Mucosa of descending colon (tissue), 3 donors: ENCODE results near the gene OAS2. TPM values are rescaled to one million over a fixed set of nuclear protein-coding genes. Genes with fewer than 3 reads are reported as not detected.

ENCODE experiments used
- ATAC-seq: fragments of 200-7000 bp; cut with Tn5 transposase; one replicate; pipeline ENCODE4 v1.9.1; 2020; ENCODE audit warnings: mild to moderate bottlenecking, moderate library complexity
- DNase-seq, 3 donors: peaks; one replicate each; pipeline ENCODE4 v3.0.0-alpha.2; 2020
- H3K36me3 ChIP-seq: fragments of 200-600 bp; one replicate; pipeline ENCODE4 v1.8.0; 2021; ENCODE audit warnings: low read depth, mild to moderate bottlenecking
- H3K4me1 ChIP-seq: fragments of 200-600 bp; one replicate; pipeline ENCODE4 v1.8.0; 2021; ENCODE audit warnings: low read depth, mild to moderate bottlenecking
- H3K4me3 ChIP-seq: fragments of 200-600 bp; one replicate; pipeline ENCODE4 v1.8.0; 2021; ENCODE audit warnings: mild to moderate bottlenecking
- H3K9me3 ChIP-seq: fragments of 200-600 bp; one replicate; pipeline ENCODE4 v1.8.0; 2021; ENCODE audit warnings: mild to moderate bottlenecking
- intact Hi-C, 2 donors: fragments of 100-400 bp; cut with DNase I in 1 of 2; cut with micrococcal nuclease in 1 of 2; formaldehyde crosslinking; loops; one replicate each; pipeline versions ENCODE4 v1.11.0 to v1.11.1; 2022; cut with DNase I, micrococcal nuclease
- total RNA-seq, 3 donors: library from RNA; stranded (reverse); fragmentation: NEBNext Ultra II Directional in 2 of 3; extraction: Animal tissue kit (Norgen Biotek cat#: 25700) in 2 of 3; gene quantifications; one replicate each; pipeline versions ENCODE4 v1.2.1 to v1.2.4, GENCODE V29; 2021 to 2023
- TF ChIP-seq, protein P1 (sequence below): fragments of 200-600 bp; IDR thresholded peaks from one replicate; pipeline ENCODE4 v1.8.0; 2022; ENCODE audit warnings: antibody characterized with exemption, mild to moderate bottlenecking
- donor health status: DM: no; HTN: no; CAD: no; lungs with moderate emphysema.
- donor health status: DM: no; HTN: no; CAD: no.
- donor health status: DM: no; HTN: yes; CAD: no.

Gene OAS2
- total RNA-seq, 3 donors from 2014 or later: 4.6 to 7.0 (median 5.5) TPM

DNA sequence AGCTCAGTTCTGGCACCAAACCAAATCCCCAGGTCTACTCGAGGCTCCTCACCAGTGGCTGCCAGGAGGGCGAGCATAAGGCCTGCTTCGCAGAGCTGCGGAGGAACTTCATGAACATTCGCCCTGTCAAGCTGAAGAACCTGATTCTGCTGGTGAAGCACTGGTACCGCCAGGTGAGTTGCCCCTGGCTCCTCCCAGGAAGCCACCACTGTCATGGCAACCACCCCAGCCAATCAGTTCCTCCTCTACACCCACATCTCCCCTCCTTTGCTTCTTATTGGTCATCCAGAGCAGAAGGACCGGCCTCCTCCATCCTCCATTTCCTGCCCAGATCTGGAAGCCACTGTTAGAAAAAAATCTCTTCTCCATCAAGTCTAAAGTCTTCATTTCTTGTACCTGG lies 17.2 kb upstream of the OAS2 start:
- ATAC-seq (no peak), DNase-seq (no peak)
- H3K9me3 ChIP-seq: no peaks in the 10 kb centered on the region
- H3K4me3 ChIP-seq: no peak overlapping the region
- H3K36me3 ChIP-seq: no peaks in the 10 kb centered on the region
- TF ChIP-seq, protein P1, sequence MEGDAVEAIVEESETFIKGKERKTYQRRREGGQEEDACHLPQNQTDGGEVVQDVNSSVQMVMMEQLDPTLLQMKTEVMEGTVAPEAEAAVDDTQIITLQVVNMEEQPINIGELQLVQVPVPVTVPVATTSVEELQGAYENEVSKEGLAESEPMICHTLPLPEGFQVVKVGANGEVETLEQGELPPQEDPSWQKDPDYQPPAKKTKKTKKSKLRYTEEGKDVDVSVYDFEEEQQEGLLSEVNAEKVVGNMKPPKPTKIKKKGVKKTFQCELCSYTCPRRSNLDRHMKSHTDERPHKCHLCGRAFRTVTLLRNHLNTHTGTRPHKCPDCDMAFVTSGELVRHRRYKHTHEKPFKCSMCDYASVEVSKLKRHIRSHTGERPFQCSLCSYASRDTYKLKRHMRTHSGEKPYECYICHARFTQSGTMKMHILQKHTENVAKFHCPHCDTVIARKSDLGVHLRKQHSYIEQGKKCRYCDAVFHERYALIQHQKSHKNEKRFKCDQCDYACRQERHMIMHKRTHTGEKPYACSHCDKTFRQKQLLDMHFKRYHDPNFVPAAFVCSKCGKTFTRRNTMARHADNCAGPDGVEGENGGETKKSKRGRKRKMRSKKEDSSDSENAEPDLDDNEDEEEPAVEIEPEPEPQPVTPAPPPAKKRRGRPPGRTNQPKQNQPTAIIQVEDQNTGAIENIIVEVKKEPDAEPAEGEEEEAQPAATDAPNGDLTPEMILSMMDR: no peak
- H3K4me1 ChIP-seq: no peaks in the 10 kb centered on the region
- intact Hi-C loops: no loop called here

DNA sequence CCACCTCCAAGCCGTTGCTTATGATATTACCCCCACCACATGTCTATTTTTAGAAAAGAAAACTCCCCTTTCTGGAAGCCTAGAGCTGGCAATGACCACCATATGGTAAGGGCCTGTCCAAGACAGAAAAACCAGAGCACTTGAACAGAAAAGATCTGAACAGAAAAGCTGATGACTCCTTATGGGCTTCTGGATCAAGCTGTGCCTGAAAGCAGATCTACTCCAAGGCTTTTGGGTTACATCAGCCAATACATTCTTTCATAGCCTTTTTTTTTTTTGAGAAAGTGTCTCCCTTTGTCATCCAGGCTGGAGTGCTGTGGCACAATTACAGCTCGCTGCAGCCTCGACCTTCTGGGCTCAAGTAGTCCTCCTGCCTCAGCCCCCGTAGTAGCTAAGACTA lies 16.8 kb upstream of the OAS2 start:
- intact Hi-C loops: no loop called here
- Histone ChIP-seq H3K4me3 (no peak overlapping the region), H3K4me1 (no peaks in the 10 kb centered on the region), H3K9me3 (no peaks in the 10 kb centered on the region), H3K36me3 (no peaks in the 10 kb centered on the region)
- no peak for DNase-seq
- no peak for ATAC-seq
- TF ChIP-seq, protein P1: no peak

DNA sequence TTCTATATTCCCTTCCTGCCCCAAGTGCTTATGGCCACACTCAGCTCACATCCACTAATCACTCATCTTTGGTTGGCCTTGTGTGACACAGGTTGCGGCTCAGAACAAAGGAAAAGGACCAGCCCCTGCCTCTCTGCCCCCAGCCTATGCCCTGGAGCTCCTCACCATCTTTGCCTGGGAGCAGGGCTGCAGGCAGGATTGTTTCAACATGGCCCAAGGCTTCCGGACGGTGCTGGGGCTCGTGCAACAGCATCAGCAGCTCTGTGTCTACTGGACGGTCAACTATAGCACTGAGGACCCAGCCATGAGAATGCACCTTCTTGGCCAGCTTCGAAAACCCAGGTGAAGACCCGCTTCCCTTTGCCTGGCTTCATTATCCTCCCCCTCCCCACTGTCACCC lies 15.8 kb upstream of the OAS2 start:
- ATAC-seq: no peak
- no peak overlapping the region for H3K4me3 ChIP-seq
- no peak for DNase-seq

DNA sequence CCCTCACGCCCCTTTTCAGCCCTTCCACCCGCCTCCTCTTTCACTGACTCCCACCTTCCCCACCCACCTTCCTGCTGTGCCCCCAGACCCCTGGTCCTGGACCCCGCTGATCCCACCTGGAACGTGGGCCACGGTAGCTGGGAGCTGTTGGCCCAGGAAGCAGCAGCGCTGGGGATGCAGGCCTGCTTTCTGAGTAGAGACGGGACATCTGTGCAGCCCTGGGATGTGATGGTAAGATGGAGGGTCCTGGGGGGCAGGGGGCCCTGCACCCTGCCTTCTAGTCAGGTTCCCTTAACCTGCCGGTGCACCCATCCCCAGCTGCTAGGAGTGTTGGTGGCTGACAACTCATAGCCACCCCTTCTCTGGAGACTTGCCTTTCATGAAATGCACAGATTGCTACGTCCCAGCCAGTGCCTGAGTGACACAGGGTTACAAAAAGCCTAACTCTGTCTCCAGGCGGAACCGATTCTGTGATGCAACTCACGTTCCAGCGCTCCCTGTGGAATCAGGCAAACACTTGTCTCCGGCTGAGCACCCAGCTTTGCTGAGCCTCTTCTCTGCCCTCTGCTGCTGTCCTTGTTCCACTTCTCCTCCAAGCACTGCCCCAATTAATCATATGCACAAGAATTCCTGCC lies 15.0 kb upstream of the OAS2 start:
- H3K4me1 ChIP-seq: no peaks in the 10 kb centered on the region

More for the DNA sequence above, 15.8 kb upstream of the OAS2 start:
- no peaks in the 10 kb centered on the region for H3K4me1 ChIP-seq
- no peaks in the 10 kb centered on the region for H3K36me3 ChIP-seq
- intact Hi-C loops: no loop called here
- no peaks in the 10 kb centered on the region for H3K9me3 ChIP-seq
- TF ChIP-seq, protein P1: no peak

DNA sequence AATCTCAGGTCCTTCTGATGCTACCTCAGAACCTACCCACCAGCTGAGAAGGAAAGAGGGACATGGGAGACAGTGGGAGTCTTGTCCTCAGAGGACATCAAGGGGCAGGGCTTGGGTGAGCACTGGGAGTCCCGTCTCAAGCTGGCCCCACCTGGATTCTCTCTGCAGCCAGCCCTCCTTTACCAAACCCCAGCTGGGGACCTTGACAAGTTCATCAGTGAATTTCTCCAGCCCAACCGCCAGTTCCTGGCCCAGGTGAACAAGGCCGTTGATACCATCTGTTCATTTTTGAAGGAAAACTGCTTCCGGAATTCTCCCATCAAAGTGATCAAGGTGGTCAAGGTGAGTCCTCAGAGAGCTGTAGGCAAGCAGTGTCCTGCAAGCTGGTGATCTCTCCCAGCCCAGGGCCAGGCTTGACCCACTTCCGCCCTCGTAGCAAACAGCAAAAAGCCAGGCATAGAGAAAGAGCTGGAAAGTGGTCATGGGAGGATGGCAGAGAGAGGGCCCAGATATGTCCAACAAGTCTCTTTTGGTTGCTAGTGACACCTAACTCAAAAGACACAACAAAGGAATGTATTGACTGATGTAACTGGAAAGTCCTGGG lies 14.2 kb upstream of the OAS2 start:
- ATAC-seq (no peak), DNase-seq (no peak)
- H3K9me3 ChIP-seq: no peaks in the 10 kb centered on the region
- intact Hi-C loops: no loop called here
- H3K4me1 ChIP-seq: no peaks in the 10 kb centered on the region
- no peaks in the 10 kb centered on the region for H3K36me3 ChIP-seq
- TF ChIP-seq, protein P1: no peak
- H3K4me3 ChIP-seq: no peak overlapping the region

More for the DNA sequence above, 15.0 kb upstream of the OAS2 start:
- TF ChIP-seq, protein P1: no peak
- DNase-seq (no peak), ATAC-seq (no peak)
- intact Hi-C loops: no loop called here
- Histone ChIP-seq H3K9me3 (no peaks in the 10 kb centered on the region), H3K4me3 (no peak overlapping the region), H3K36me3 (no peaks in the 10 kb centered on the region)
